Muscle layer of colon (tissue), 2 donors: ENCODE measurements around the gene MED25.

Experiments
- H3K27ac ChIP-seq: one replicate; pipeline ENCODE4 v1.7.0; 2013; ENCODE audit warnings: low read depth, mild to moderate bottlenecking, low read length, moderate library complexity
- H3K27me3 ChIP-seq, 2 donors: one replicate each; pipeline ENCODE4 v1.7.0; 2013; ENCODE audit warnings: low read length in 2 of 2, mild to moderate bottlenecking in 2 of 2; ENCODE audit not compliant: insufficient read depth in 2 of 2, control insufficient read depth in 1 of 2
- H3K36me3 ChIP-seq: one replicate; pipeline ENCODE4 v1.7.0; 2013; ENCODE audit warnings: mild to moderate bottlenecking, low read length; ENCODE audit not compliant: insufficient read depth
- H3K4me1 ChIP-seq: one replicate; pipeline ENCODE4 v1.7.0; 2013; ENCODE audit warnings: mild to moderate bottlenecking, low read length; ENCODE audit not compliant: insufficient read depth
- H3K4me3 ChIP-seq, 2 donors: one replicate each; pipeline ENCODE4 v1.7.0; 2013; ENCODE audit warnings: low read length in 2 of 2, low read depth in 1 of 2, mild to moderate bottlenecking in 1 of 2, moderate library complexity in 1 of 2
- H3K9ac ChIP-seq: one replicate; pipeline ENCODE4 v1.7.0; 2013; ENCODE audit warnings: low read length
- H3K9me3 ChIP-seq: one replicate; pipeline ENCODE4 v1.7.0; 2013; ENCODE audit warnings: mild to moderate bottlenecking, low read length
- donor health status: abdominal sarcoma.
- donor health status: Adenocarcinoma of cecum.

MED25 gene

DNA sequence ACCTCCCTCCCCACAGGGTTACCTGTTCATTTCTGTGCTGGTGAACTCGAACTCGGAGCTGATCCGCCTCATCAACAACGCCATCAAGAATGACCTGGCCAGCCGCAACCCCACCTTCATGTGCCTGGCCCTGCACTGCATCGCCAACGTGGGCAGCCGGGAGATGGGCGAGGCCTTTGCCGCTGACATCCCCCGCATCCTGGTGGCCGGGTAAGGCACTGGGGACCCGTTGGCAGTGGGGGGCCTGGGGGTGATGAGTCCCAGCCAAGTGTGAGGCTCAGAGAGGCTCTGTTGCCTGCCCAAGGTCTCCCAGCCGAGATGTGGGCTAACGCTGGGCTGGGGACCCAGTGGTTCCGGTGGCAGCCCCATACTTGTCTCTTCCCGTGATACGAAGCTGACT is 35.6 kb upstream of the MED25 start:
- Histone ChIP-seq H3K4me3 (no peak overlapping the region), H3K27ac (no peak overlapping the region), H3K27me3 (no peaks in the 10 kb centered on the region), H3K9ac (no peak overlapping the region), H3K9me3 (no peaks in the 10 kb centered on the region), H3K4me1 (no peaks in the 10 kb centered on the region), H3K36me3 (peaks cover 23% of the 10 kb centered on the region)

- no peak overlapping the region for H3K4me3 ChIP-seq
- H3K4me1 ChIP-seq: no peaks in the 10 kb centered on the region
- H3K36me3 ChIP-seq: peaks cover 31% of the 10 kb centered on the region
- no peaks in the 10 kb centered on the region for H3K9me3 ChIP-seq
- no peaks in the 10 kb centered on the region for H3K27me3 ChIP-seq
- no peak overlapping the region for H3K27ac ChIP-seq
- no peak overlapping the region for H3K9ac ChIP-seq
These were observed 31.7 kb upstream of the MED25 start for GRCh38 chr19:49786376-49786820.

GRCh38 chr19:49787746-49788145 is 30.3 kb upstream of the MED25 start:
- H3K4me1 ChIP-seq: no peaks in the 10 kb centered on the region
- peaks cover 37% of the 10 kb centered on the region for H3K36me3 ChIP-seq
- H3K9me3 ChIP-seq: no peaks in the 10 kb centered on the region
- no peak overlapping the region for H3K9ac ChIP-seq
- no peak overlapping the region for H3K27ac ChIP-seq
- no peaks in the 10 kb centered on the region for H3K27me3 ChIP-seq
- no peak overlapping the region for H3K4me3 ChIP-seq

DNA sequence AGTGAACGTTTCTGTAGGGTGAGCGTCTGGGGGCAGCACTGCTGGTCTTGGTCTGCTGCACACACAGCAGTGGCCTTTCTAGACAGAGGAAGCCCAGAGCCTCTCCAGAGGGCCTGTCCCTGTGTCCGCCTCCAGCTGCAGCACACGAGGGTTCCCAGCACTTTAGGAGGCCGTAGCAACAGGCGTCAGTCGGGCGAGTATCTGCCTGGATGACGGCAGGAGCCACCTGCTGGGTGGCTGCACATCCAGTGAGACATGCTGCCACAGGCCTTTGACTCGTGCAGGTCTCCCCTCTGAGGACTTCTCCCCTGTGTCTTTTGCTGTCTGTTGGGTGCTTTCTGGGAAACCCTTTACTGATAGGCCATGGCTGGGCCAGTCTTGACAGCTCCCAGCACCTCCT is 29.2 kb upstream of the MED25 start:
- no peak overlapping the region for H3K27ac ChIP-seq
- H3K27me3 ChIP-seq: no peaks in the 10 kb centered on the region
- H3K36me3 ChIP-seq: peaks cover 35% of the 10 kb centered on the region
- H3K9me3 ChIP-seq: no peaks in the 10 kb centered on the region
- H3K9ac ChIP-seq: no peak overlapping the region
- no peak overlapping the region for H3K4me3 ChIP-seq
- no peaks in the 10 kb centered on the region for H3K4me1 ChIP-seq

- Histone ChIP-seq H3K36me3 (peaks cover 51% of the 10 kb centered on the region), H3K4me3 (no peak overlapping the region), H3K4me1 (no peaks in the 10 kb centered on the region), H3K27me3 (no peaks in the 10 kb centered on the region), H3K9ac (no peak overlapping the region), H3K27ac (no peak overlapping the region), H3K9me3 (no peaks in the 10 kb centered on the region)
These were observed 27.2 kb upstream of the MED25 start for GRCh38 chr19:49790866-49791265.

- Histone ChIP-seq H3K4me1 (no peaks in the 10 kb centered on the region), H3K36me3 (peaks cover 61% of the 10 kb centered on the region), H3K4me3 (no peak overlapping the region), H3K9me3 (no peaks in the 10 kb centered on the region), H3K27me3 (no peaks in the 10 kb centered on the region), H3K9ac (no peak overlapping the region), H3K27ac (no peak overlapping the region)
These were observed 26.2 kb upstream of the MED25 start for GRCh38 chr19:49791776-49792445.

- Histone ChIP-seq H3K4me1 (no peaks in the 10 kb centered on the region), H3K27me3 (no peaks in the 10 kb centered on the region), H3K36me3 (peaks cover 64% of the 10 kb centered on the region), H3K9me3 (no peaks in the 10 kb centered on the region), H3K9ac (no peak overlapping the region), H3K27ac (no peak overlapping the region), H3K4me3 (no peak overlapping the region)
These were observed 25.1 kb upstream of the MED25 start for GRCh38 chr19:49792829-49793560.

GRCh38 chr19:49793561-49793840 is 24.6 kb upstream of the MED25 start:
- H3K27ac ChIP-seq: no peak overlapping the region
- no peaks in the 10 kb centered on the region for H3K27me3 ChIP-seq
- no peak overlapping the region for H3K4me3 ChIP-seq
- no peaks in the 10 kb centered on the region for H3K9me3 ChIP-seq
- H3K4me1 ChIP-seq: no peaks in the 10 kb centered on the region
- peaks cover 64% of the 10 kb centered on the region for H3K36me3 ChIP-seq
- no peak overlapping the region for H3K9ac ChIP-seq

DNA sequence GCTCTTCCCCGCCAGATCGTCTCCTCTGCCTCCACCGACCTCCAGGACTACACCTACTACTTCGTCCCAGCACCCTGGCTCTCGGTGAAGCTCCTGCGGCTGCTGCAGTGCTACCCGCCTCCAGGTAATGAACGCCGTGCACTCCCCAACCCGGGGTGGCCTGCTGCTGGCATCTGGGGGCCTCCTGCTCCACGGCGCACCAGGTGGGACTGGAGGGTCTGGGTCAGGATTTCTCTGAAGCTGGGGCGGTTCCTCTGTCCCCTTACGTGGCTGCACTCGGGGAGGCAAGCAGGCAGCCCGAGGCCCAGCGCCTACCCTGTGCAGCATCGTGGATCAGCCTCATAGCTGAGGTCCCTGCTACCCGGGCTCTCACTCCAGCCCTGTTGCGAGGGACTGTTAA is 22.5 kb upstream of the MED25 start:
- H3K27ac ChIP-seq: no peak overlapping the region
- H3K4me3 ChIP-seq: no peak overlapping the region
- H3K36me3 ChIP-seq: peaks cover 80% of the 10 kb centered on the region

DNA sequence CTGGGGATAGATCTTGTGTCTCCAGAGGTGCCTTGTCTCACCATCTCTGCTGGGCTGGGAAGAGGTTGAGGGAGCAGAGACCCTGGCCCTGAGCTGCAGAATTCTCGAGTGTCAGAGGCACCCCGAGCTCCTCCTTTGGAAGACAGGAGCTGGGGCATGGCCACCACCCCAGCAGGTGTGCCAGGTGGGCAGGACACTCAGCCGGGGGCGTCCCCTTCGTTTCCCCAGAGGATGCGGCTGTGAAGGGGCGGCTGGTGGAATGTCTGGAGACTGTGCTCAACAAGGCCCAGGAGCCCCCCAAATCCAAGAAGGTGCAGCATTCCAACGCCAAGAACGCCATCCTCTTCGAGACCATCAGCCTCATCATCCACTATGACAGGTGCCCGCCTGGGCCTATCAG is 19.5 kb upstream of the MED25 start:
- Histone ChIP-seq H3K27ac (no peak overlapping the region), H3K9me3 (no peaks in the 10 kb centered on the region), H3K36me3 (peaks cover 65% of the 10 kb centered on the region), H3K27me3 (no peaks in the 10 kb centered on the region), H3K4me1 (peaks cover 5% of the 10 kb centered on the region), H3K9ac (no peak overlapping the region), H3K4me3 (no peak overlapping the region)

More for the DNA sequence above, 22.5 kb upstream of the MED25 start:
- Histone ChIP-seq H3K9ac (no peak overlapping the region), H3K4me1 (no peaks in the 10 kb centered on the region), H3K9me3 (no peaks in the 10 kb centered on the region), H3K27me3 (no peaks in the 10 kb centered on the region)

DNA sequence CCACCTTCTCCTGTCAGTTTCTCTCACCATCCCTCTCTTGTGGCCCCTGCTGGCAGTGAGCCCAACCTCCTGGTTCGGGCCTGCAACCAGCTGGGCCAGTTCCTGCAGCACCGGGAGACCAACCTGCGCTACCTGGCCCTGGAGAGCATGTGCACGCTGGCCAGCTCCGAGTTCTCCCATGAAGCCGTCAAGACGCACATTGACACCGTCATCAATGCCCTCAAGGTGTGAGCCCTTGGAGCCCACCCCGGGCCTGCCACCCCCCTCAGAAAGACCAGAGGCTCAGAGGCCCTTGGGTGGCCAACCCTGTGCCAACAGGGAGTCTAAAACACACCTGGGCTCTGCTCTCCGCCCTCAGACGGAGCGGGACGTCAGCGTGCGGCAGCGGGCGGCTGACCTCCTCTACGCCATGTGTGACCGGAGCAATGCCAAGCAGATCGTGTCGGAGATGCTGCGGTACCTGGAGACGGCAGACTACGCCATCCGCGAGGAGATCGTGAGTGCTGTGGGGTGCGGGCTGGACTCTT is 18.8 kb upstream of the MED25 start:
- Histone ChIP-seq H3K4me1 (peaks cover 5% of the 10 kb centered on the region), H3K27me3 (no peaks in the 10 kb centered on the region), H3K4me3 (no peak overlapping the region), H3K27ac (no peak overlapping the region), H3K36me3 (peaks cover 63% of the 10 kb centered on the region), H3K9ac (no peak overlapping the region), H3K9me3 (no peaks in the 10 kb centered on the region)
